DOHH2 (cell line): ENCODE results near the gene MYH15.

Experiments
- H3F3A ChIP-seq: fragments of 200-600 bp; sonication (generic), shearing (Covaris generic); 2 replicates; pipeline ENCODE4 v1.6.0; 2016; ENCODE audit warnings: antibody characterized with exemption, mild to moderate bottlenecking; ENCODE audit not compliant: control insufficient read depth, insufficient read depth
- H3K27ac ChIP-seq: fragments of 200-600 bp; sonication (generic); 2 replicates; pipeline ENCODE4 v1.5.1; 2014; ENCODE audit warnings: low read depth, mild to moderate bottlenecking, low read length, moderate library complexity
- H3K27me3 ChIP-seq: fragments of 200-600 bp; sonication (generic); 2 replicates; pipeline ENCODE4 v1.6.1; 2014; ENCODE audit warnings: mild to moderate bottlenecking, low read length, mixed read lengths; ENCODE audit not compliant: control insufficient read depth
- H3K36me3 ChIP-seq: fragments of 200-600 bp; sonication (generic); 2 replicates; pipeline ENCODE4 v1.6.1; 2014; ENCODE audit warnings: mild to moderate bottlenecking, low read length, moderate library complexity, mixed read lengths; ENCODE audit not compliant: control insufficient read depth
- H3K4me1 ChIP-seq: fragments of 200-600 bp; sonication (generic); 2 replicates; pipeline ENCODE4 v1.6.1; 2014; ENCODE audit warnings: mild to moderate bottlenecking, low read length, mixed read lengths; ENCODE audit not compliant: control insufficient read depth
- H3K4me2 ChIP-seq: fragments of 200-600 bp; sonication (generic); 2 replicates; pipeline ENCODE4 v1.6.0; 2014; ENCODE audit warnings: mild to moderate bottlenecking, low read length, moderate library complexity
- H3K4me3 ChIP-seq: fragments of 200-600 bp; sonication (generic); 2 replicates; pipeline ENCODE4 v1.5.1; 2014; ENCODE audit warnings: mild to moderate bottlenecking, low read length, mixed read lengths
- H3K79me2 ChIP-seq: fragments of 200-600 bp; sonication (generic); 2 replicates; pipeline ENCODE4 v1.6.1; 2014; ENCODE audit warnings: mild to moderate bottlenecking, low read length, mixed read lengths; ENCODE audit not compliant: control insufficient read depth
- H3K9me2 ChIP-seq: fragments of 200-600 bp; sonication (generic); replicated peaks from 2 replicates; pipeline ENCODE4 v1.6.1; 2014; ENCODE audit warnings: mild to moderate bottlenecking, low read length, mixed read lengths; ENCODE audit not compliant: control insufficient read depth
- H3K9me3 ChIP-seq: fragments of 200-600 bp; sonication (generic); 2 replicates; pipeline ENCODE4 v1.6.1; 2014; ENCODE audit warnings: antibody characterized with exemption, low read length, mixed read lengths; ENCODE audit not compliant: control insufficient read depth, insufficient read depth
- H4K20me1 ChIP-seq: fragments of 200-600 bp; sonication (generic); 2 replicates; pipeline ENCODE4 v1.6.0; 2014; ENCODE audit warnings: low read depth, mild to moderate bottlenecking, antibody characterized with exemption, low read length, moderate library complexity; ENCODE audit not compliant: control insufficient read depth, insufficient read depth
- EZH2phosphoT487 ChIP-seq: fragments of 200-600 bp; sonication (generic); IDR thresholded peaks from 2 replicates; pipeline ENCODE4 v1.6.1; 2017; ENCODE audit warnings: borderline replicate concordance, mild to moderate bottlenecking, antibody characterized with exemption, low read length, moderate library complexity, mixed read lengths
- TF ChIP-seq, protein P1 (sequence below): fragments of 200-600 bp; sonication (generic); IDR thresholded peaks from one replicate; pipeline ENCODE4 v1.5.1; 2014; ENCODE audit warnings: antibody characterized with exemption, mild to moderate bottlenecking, low read depth, low read length; ENCODE audit not compliant: poor library complexity, severe bottlenecking

The MYH15 gene

DNA sequence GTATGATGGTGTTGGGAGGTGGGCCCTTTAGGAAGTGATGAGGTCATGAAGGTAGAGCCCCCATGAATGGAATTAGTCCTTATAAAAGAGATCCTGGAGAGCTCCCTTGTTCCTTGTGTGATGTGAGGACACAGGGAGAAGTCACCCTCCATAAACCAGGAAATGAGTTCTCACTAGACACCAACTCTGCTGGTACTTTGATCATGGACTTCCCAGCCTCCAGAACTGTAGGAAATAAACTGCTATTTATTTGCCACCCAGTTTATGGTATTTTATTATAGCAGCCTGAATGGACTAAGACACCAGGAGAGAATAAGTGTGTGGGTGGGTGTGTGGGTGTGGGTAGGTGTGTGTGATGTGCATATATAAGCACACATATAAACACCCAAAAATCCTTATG is 71.9 kb downstream of the MYH15 start:
- H3K4me1 ChIP-seq: no peaks in the 10 kb centered on the region
- no peaks in the 10 kb centered on the region for H3K36me3 ChIP-seq
- H3K9me2 ChIP-seq: no peaks in the 10 kb centered on the region
- H3K27ac ChIP-seq: no peak overlapping the region
- no peaks in the 10 kb centered on the region; the same call in 1 of the 2 replicates for H3K9me3 ChIP-seq
- no peaks in the 10 kb centered on the region for H4K20me1 ChIP-seq
- H3K4me2 ChIP-seq: no peak overlapping the region
- no peaks in the 10 kb centered on the region for H3K27me3 ChIP-seq
- H3K4me3 ChIP-seq: no peak overlapping the region
- H3K79me2 ChIP-seq: no peaks in the 10 kb centered on the region
- no peak for TF ChIP-seq EZH2phosphoT487
- TF ChIP-seq, protein P1, sequence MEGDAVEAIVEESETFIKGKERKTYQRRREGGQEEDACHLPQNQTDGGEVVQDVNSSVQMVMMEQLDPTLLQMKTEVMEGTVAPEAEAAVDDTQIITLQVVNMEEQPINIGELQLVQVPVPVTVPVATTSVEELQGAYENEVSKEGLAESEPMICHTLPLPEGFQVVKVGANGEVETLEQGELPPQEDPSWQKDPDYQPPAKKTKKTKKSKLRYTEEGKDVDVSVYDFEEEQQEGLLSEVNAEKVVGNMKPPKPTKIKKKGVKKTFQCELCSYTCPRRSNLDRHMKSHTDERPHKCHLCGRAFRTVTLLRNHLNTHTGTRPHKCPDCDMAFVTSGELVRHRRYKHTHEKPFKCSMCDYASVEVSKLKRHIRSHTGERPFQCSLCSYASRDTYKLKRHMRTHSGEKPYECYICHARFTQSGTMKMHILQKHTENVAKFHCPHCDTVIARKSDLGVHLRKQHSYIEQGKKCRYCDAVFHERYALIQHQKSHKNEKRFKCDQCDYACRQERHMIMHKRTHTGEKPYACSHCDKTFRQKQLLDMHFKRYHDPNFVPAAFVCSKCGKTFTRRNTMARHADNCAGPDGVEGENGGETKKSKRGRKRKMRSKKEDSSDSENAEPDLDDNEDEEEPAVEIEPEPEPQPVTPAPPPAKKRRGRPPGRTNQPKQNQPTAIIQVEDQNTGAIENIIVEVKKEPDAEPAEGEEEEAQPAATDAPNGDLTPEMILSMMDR: no peak
- H3F3A ChIP-seq: no peaks in the 10 kb centered on the region

DNA sequence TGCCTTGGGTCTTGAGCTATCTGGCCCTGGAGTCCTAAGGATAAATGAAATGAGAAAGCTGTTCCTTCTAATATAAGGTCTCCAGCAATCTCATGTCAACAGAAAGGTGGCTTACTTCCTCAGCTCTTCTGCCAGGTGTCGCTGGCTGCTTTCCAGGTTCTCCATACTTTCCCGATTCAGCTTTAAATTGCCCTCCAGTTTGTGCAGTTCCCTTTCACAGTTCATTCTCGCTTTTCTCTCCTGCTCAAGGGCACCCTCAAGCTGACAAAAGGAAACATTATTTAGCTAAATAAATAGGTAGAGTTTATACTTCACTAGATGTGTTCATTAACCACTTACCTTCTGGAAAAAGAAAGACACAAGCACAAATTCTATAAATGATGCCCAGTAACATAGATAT is 73.0 kb downstream of the MYH15 start:
- no peak overlapping the region for H3K4me3 ChIP-seq
- no peaks in the 10 kb centered on the region for H3F3A ChIP-seq
- H3K27me3 ChIP-seq: no peaks in the 10 kb centered on the region
- H4K20me1 ChIP-seq: no peaks in the 10 kb centered on the region
- no peak overlapping the region for H3K27ac ChIP-seq
- H3K79me2 ChIP-seq: no peaks in the 10 kb centered on the region
- H3K9me3 ChIP-seq: peaks cover 7% of the 10 kb centered on the region; the same call in 1 of the 2 replicates
- no peaks in the 10 kb centered on the region for H3K9me2 ChIP-seq
- TF ChIP-seq, protein P1: no peak
- no peak for TF ChIP-seq EZH2phosphoT487
- no peak overlapping the region for H3K4me2 ChIP-seq
- no peaks in the 10 kb centered on the region for H3K4me1 ChIP-seq
- H3K36me3 ChIP-seq: no peaks in the 10 kb centered on the region

DNA sequence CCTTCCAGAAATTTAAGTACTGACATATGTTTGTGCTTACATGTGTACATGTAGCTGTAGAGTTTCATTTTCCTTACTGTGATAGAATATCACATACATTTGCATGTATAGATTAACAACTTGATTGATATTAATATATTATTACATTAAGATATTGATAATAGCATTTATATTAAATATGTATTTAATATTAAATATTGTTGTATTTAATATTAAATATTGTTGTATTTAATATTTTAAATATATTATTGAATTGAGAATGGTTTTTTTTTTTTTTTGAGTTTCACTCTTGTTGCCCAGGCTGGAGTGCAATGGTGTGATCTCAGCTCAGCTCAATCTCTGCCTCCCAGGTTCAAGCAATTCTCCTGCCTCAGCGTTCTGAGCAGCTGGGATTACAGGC is 76.5 kb downstream of the MYH15 start:
- Histone ChIP-seq H3K36me3 (no peaks in the 10 kb centered on the region), H3K4me1 (no peaks in the 10 kb centered on the region), H3K4me2 (no peak overlapping the region), H3K79me2 (no peaks in the 10 kb centered on the region), H3K9me2 (no peaks in the 10 kb centered on the region), H3K27ac (no peak overlapping the region), H3F3A (no peaks in the 10 kb centered on the region), H3K4me3 (no peak overlapping the region), H3K27me3 (no peaks in the 10 kb centered on the region), H4K20me1 (no peaks in the 10 kb centered on the region), H3K9me3 (peaks cover 8% of the 10 kb centered on the region; the same call in 1 of the 2 replicates)
- no peak for TF ChIP-seq EZH2phosphoT487
- TF ChIP-seq, protein P1: no peak
